Right lobe of liver (tissue), 6 donors: ENCODE results near the gene KCNQ1. TPM values are rescaled to one million over a fixed set of nuclear protein-coding genes. Genes with fewer than 3 reads are reported as not detected.

ENCODE experiments used
- ATAC-seq, 4 donors: fragments of 200-7000 bp; cut with Tn5 transposase; one replicate each; pipeline ENCODE4 v1.9.1; 2020; ENCODE audit warnings: mild to moderate bottlenecking in 4 of 4, moderate library complexity in 4 of 4
- DNase-seq, 3 donors: peaks; one replicate each; pipeline ENCODE4 v3.0.0-alpha.2; 2020
- H3K27ac ChIP-seq, 3 donors: fragments of 200-600 bp; one replicate each; pipeline ENCODE4 v1.8.0; 2022
- H3K27me3 ChIP-seq, 2 donors: fragments of 200-600 bp; one replicate each; pipeline ENCODE4 v1.8.0; 2022
- H3K36me3 ChIP-seq, 4 donors: fragments of 200-600 bp; sonication (generic) in 1 of 4; one replicate each; pipeline versions ENCODE4 v1.5.1 to v1.8.0; 2017 to 2022; ENCODE audit warnings: control low read depth in 1 of 4
- H3K4me1 ChIP-seq, 4 donors: fragments of 200-600 bp; sonication (generic) in 1 of 4; one replicate each; pipeline versions ENCODE4 v1.5.1 to v1.8.0; 2017 to 2022; ENCODE audit warnings: control low read depth in 1 of 4
- H3K4me3 ChIP-seq, 3 donors: fragments of 200-600 bp; one replicate each; pipeline ENCODE4 v1.8.0; 2022
- H3K9me3 ChIP-seq, 4 donors: fragments of 200-600 bp; sonication (generic) in 1 of 4; one replicate each; pipeline versions ENCODE4 v1.5.1 to v1.8.0; 2017 to 2022; ENCODE audit warnings: control low read depth in 1 of 4
- CTCF ChIP-seq, 4 donors: fragments of 200-600 bp in 3 of 4; fragments of 450-650 bp in 1 of 4; IDR thresholded peaks; one replicate each; pipeline versions ENCODE4 v1.5.1 to v1.8.0; 2016 to 2022; ENCODE audit warnings: antibody characterized with exemption in 4 of 4, mild to moderate bottlenecking in 2 of 4
- POLR2A ChIP-seq: fragments of 450-650 bp; IDR thresholded peaks from one replicate; pipeline ENCODE4 v1.6.1; 2017; ENCODE audit warnings: antibody characterized with exemption, mild to moderate bottlenecking
- WGBS: methylation state at CpG from one replicate; pipeline ENCODE4 v1.1.6; 2018; ENCODE audit warnings: low coverage, low lambda C conversion rate; ENCODE audit not compliant: insufficient coverage; ENCODE audit errors: missing lambda C conversion rate; 5-methylcytosine and 5-hydroxymethylcytosine counted together
- intact Hi-C, 2 donors: fragments of 100-400 bp; cut with DNase I; formaldehyde crosslinking; loops; one replicate each; pipeline versions ENCODE4 v1.11.2 to v1.14.1; 2022
- total RNA-seq, 6 experiments: library from RNA; depleted of rRNA in 2 of 6; stranded (reverse); fragments of >200 nt in 2 of 6; fragmentation: NEBNext Ultra II Directional in 3 of 6; extraction: Animal tissue kit (Norgen Biotek cat#: 25700) in 3 of 6; gene quantifications; one replicate each; pipeline versions ENCODE4 v1.1.0 to v1.2.4, GENCODE V29; 2016 to 2023
- donor health status: DM: no; HTN: yes; CAD: no.
- donor health status: DM: no; HTN: no; CAD: no.
- donor health status: DM: no; HTN: no; CAD: no.
- donor health status: DM: no; HTN: yes; CAD: no.
- donor health status: DM: no; HTN: yes; CAD: no.

KCNQ1 gene
- total RNA-seq, 6 experiments from 2014 or later: 0.61 to 2.4 (median 1.8) TPM

DNA sequence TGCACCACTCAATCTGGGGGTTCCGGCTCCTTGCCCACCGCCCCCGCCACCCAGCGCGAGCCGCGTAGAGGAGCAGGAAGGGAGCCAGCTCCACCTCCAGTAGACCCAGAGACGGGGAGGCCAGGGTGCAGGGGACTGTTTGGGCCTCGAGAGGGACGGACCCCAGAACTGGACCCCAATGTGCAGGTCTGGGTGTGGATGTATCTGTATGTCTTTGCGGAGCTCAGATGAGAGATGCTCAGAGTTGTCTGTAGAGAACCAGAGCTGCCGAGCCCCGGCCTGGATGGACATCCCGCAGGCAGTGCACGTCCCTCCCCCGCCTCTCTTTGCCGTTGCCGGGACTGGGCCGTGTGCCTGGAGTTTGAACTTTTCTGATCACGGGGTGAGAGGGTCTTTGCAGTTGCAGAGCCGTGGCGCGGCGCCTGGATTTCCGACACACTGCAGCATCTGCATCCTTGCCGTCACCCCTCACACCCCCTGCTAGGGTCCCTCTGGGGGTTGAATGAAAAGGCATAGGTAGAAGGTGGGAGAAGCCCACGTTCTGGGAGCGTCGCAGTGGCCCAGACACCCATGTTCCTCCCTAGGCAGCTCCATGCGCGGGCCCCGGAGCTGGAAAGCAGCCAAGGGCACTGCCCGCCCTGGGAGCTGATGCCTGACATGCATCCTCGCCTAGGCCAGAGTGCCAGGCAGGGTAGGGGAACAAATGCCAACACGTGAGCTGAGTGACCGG is 105.2 kb downstream of the KCNQ1 start:
- Histone ChIP-seq H3K4me3 (no peak overlapping the region), H3K27ac (no peak overlapping the region), H3K9me3 (no peaks in the 10 kb centered on the region), H3K4me1 (no peaks in the 10 kb centered on the region), H3K27me3 (no peaks in the 10 kb centered on the region), H3K36me3 (no peaks in the 10 kb centered on the region)
- whole genome bisulfite sequencing: 67% methylated on average over 4 of the region's 36 CpGs
- TF ChIP-seq CTCF (IDR thresholded peaks at IDR 0.05) (no peak), POLR2A (no peak)
- peak; percentile 23 to 55 (median 55) for DNase-seq
- peak in 3 of 4 donors; percentile 25 to 34 (median 34) for ATAC-seq
- intact Hi-C loops: no loop called here

- Histone ChIP-seq H3K27ac (no peak overlapping the region), H3K9me3 (no peaks in the 10 kb centered on the region), H3K4me3 (no peak overlapping the region), H3K27me3 (no peaks in the 10 kb centered on the region), H3K4me1 (no peaks in the 10 kb centered on the region), H3K36me3 (no peaks in the 10 kb centered on the region)
- no peak for TF ChIP-seq CTCF (IDR thresholded peaks at IDR 0.05)
- TF ChIP-seq POLR2A: no peak
- peak in 1 of 3 donors; percentile 39 for DNase-seq
- ATAC-seq: peak in 1 of 4 donors; percentile 14
- intact Hi-C loops: no loop called here
- no CpG with 5 or more reads among the region's 8 CpGs for WGBS
Measured at GRCh38 chr11:2550606-2550970, 105.8 kb downstream of the KCNQ1 start.

DNA sequence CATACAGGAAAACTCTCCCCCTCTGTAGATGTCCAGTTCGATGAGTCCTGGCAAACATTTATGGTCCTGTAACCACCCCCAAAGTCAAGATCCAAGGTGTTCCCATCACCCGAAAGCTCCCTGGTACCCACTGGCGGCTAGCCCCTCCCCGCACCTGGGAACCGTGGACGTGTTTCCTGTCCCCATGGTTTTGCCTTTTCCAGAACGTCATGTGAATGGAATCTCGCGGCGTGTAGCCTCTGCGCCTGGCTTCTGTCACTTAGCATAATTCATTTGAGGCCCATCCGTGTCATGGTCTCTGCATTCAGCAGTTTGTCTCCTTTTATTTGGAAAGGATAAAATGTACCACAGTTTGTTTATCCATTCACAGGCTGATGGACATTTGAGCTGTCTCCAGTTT is 106.3 kb downstream of the KCNQ1 start:
- H3K9me3 ChIP-seq: no peaks in the 10 kb centered on the region
- no peak overlapping the region for H3K27ac ChIP-seq
- no peaks in the 10 kb centered on the region for H3K27me3 ChIP-seq
- intact Hi-C loops: no loop called here
- 82% methylated on average over 12 of the region's 12 CpGs for WGBS
- no peaks in the 10 kb centered on the region for H3K36me3 ChIP-seq
- ATAC-seq (no peak), DNase-seq (peak in 2 of 3 donors; percentile 15 to 29)
- TF ChIP-seq POLR2A (no peak), CTCF (IDR thresholded peaks at IDR 0.05) (no peak)
- H3K4me3 ChIP-seq: no peak overlapping the region
- no peaks in the 10 kb centered on the region for H3K4me1 ChIP-seq

DNA sequence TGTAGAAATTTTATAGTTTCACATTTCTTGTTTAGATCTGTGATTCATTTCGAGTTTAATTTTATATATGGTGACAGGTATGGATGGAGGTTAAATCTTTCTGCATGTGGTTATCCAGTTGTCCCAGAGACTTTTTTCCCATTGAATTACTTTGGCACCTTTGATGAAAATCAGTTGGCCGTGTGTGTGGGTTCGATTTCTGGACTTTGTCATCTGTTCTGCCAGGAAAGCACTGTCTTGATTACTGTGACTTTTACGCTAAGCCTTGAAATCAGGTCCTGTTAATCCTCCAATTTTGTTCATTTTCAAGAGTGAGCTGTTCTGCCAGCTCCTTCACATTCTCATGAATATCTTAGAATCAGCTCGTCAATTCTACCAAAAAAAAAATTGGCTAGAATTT is 107.4 kb downstream of the KCNQ1 start:
- DNase-seq (no peak), ATAC-seq (peak in 3 of 4 donors; percentile 15 to 43 (median 34))
- 43% methylated on average over 5 of the region's 5 CpGs for WGBS
- TF ChIP-seq CTCF (IDR thresholded peaks at IDR 0.05) (no peak), POLR2A (no peak)
- intact Hi-C loops: no loop called here
- Histone ChIP-seq H3K36me3 (no peaks in the 10 kb centered on the region), H3K9me3 (no peaks in the 10 kb centered on the region), H3K27ac (no peak overlapping the region), H3K27me3 (no peaks in the 10 kb centered on the region), H3K4me3 (no peak overlapping the region), H3K4me1 (no peaks in the 10 kb centered on the region)
